ENCODE measurements around the gene GDA.
"Not testable (repeated sequence)": the region's sequence is repeated elsewhere in the genome, so short reads cannot be mapped to it uniquely, and the experiment has no call there.

The GDA gene

GRCh38 chr9:72289401-72289800 lies 140.2 kb downstream of the GDA start:
- no peak for DNase-seq

GRCh38 chr9:72290311-72290710 lies 141.1 kb downstream of the GDA start:
- DNase-seq = no peak

GRCh38 chr9:72291576-72291975 lies 142.3 kb downstream of the GDA start:
- not testable (repeated sequence) for DNase-seq

GRCh38 chr9:72292256-72292682 lies 143.0 kb downstream of the GDA start:
- DNase-seq = peak in 1 of 2 donors; percentile 31

- DNase-seq = peak; percentile 7 to 24
Observed at GRCh38 chr9:72292874-72293607, 143.8 kb downstream of the GDA start.

GRCh38 chr9:72294936-72295335 lies 145.7 kb downstream of the GDA start:
- peak in 1 of 2 donors; percentile 20 for DNase-seq

GRCh38 chr9:72297516-72297915 lies 148.3 kb downstream of the GDA start:
- no peak for DNase-seq

GRCh38 chr9:72299017-72299603 lies 149.9 kb downstream of the GDA start:
- DNase-seq = no peak

- DNase-seq = no peak
Observed at GRCh38 chr9:72300873-72301272, 151.6 kb downstream of the GDA start.

Measured in CD4-positive, alpha-beta T cell treated with Interleukin-1 beta for 1 hour (primary cell).